HCT116 (cell line): ENCODE results near the gene KLK11. TPM values are rescaled to one million over a fixed set of nuclear protein-coding genes. Genes with fewer than 3 reads are reported as not detected.

Experiments
- ATAC-seq: fragments of 200-7000 bp; cut with Tn5 transposase; 2 replicates; pipeline ENCODE4 v1.9.1; 2020; ENCODE audit warnings: mild to moderate bottlenecking, moderate library complexity
- BruUV-seq: library from RNA; stranded (reverse); fragments of 400-500 nt; replicated peaks from 2 replicates; lab custom pipeline; 2021; lab: Mats Ljungman, UMichigan
- CTCF ChIA-PET: fragments of 300-600 bp; sonication (Branson Sonifier 250); formaldehyde crosslinking; loops from one replicate; lab custom pipeline; 2021; ENCODE audit warnings: antibody characterized with exemption; lab: Charles Lee
- POLR2A ChIA-PET: fragments of 300-600, 350-600 bp; sonication (Branson Sonifier 250); formaldehyde crosslinking; loops from one replicate; lab custom pipeline; 2021; ENCODE audit warnings: antibody characterized with exemption; lab: Charles Lee
- RAD21 ChIA-PET, 2 experiments: fragments of 300-600 bp; sonication (Branson Sonifier 250); formaldehyde crosslinking; loops; one replicate each; lab custom pipeline; 2023; ENCODE audit warnings: low total read pairs in 2 of 2; ENCODE audit not compliant: uncharacterized antibody in 2 of 2, unreplicated experiment in 2 of 2, low non-redundant PET in 1 of 2; lab: Charles Lee
- DNase-seq: peaks from one replicate; pipeline ENCODE4 v3.0.0-alpha.2; 2010; ENCODE audit warnings: low read depth, low spot score
- H2AFZ ChIP-seq: fragments of 200-600 bp; shearing (Covaris generic), sonication (generic); 2 replicates; pipeline ENCODE4 v1.6.1; 2017; ENCODE audit warnings: low read depth, mixed run types, mixed read lengths, antibody characterized with exemption, low read length; ENCODE audit not compliant: poor library complexity, severe bottlenecking
- H3K27ac ChIP-seq: 2 replicates; pipeline ENCODE4 v1.5.1; 2012; ENCODE audit warnings: low read depth, low read length
- H3K27me3 ChIP-seq: fragments of 200-600 bp; sonication (generic); 2 replicates; pipeline ENCODE4 v1.6.1; 2016; ENCODE audit warnings: mixed run types, low read length, mixed read lengths; ENCODE audit not compliant: insufficient read depth
- H3K36me3 ChIP-seq, 2 experiments: fragments of 200-500 bp in 1 of 2; fragments of 200-600 bp in 1 of 2; sonication (Bioruptor generic) in 1 of 2; sonication (generic) in 1 of 2; 2 replicates each; pipeline versions ENCODE4 v1.5.1 to v1.6.1; 2014 to 2016; ENCODE audit warnings: low read length in 2 of 2, inconsistent platforms in 1 of 2, mixed read lengths in 1 of 2, mixed run types in 1 of 2; ENCODE audit not compliant: insufficient read depth in 2 of 2, control insufficient read depth in 1 of 2
- H3K4me1 ChIP-seq, 2 experiments: fragments of 200-600 bp in 1 of 2; sonication (generic) in 1 of 2; 2 replicates each; pipeline versions ENCODE4 v1.5.1 to v1.6.1; 2012 to 2017; ENCODE audit warnings: low read length in 2 of 2, inconsistent platforms in 1 of 2, mild to moderate bottlenecking in 1 of 2, mixed read lengths in 1 of 2, mixed run types in 1 of 2, moderate library complexity in 1 of 2; ENCODE audit not compliant: insufficient read depth in 2 of 2, control insufficient read depth in 1 of 2
- H3K4me2 ChIP-seq: fragments of 200-600 bp; sonication (generic); 2 replicates; pipeline ENCODE4 v1.6.1; 2017; ENCODE audit warnings: mixed run types, low read length, mixed read lengths
- H3K4me3 ChIP-seq, 2 experiments: fragments of 200-600 bp in 1 of 2; sonication (generic) in 1 of 2; replicated peaks in 1 of 2; 2 replicates each; pipeline ENCODE4 v1.5.1; 2011 to 2016; ENCODE audit warnings: low read length in 2 of 2, control low read depth in 1 of 2, low read depth in 1 of 2, mild to moderate bottlenecking in 1 of 2, mixed read lengths in 1 of 2, mixed run types in 1 of 2
- H3K79me2 ChIP-seq: fragments of 200-600 bp; sonication (generic); 2 replicates; pipeline ENCODE4 v1.6.1; 2017; ENCODE audit warnings: mild to moderate bottlenecking, mixed run types, low read length, moderate library complexity, mixed read lengths; ENCODE audit not compliant: insufficient read depth
- H3K9ac ChIP-seq: fragments of 200-600 bp; sonication (generic); 2 replicates; pipeline ENCODE4 v1.6.1; 2016; ENCODE audit warnings: low read length, mixed read lengths
- H3K9me2 ChIP-seq: fragments of 200-600 bp; sonication (generic), shearing (Covaris generic); 2 replicates; pipeline ENCODE4 v1.6.1; 2017; ENCODE audit warnings: mixed run types, mild to moderate bottlenecking, moderate library complexity; ENCODE audit not compliant: insufficient read depth
- H3K9me3 ChIP-seq, 2 experiments: fragments of 200-500 bp in 1 of 2; fragments of 200-600 bp in 1 of 2; sonication (Bioruptor generic) in 1 of 2; sonication (generic) in 1 of 2; 2 replicates each; pipeline ENCODE4 v1.6.1; 2014 to 2017; ENCODE audit warnings: low read length in 2 of 2, mixed read lengths in 2 of 2, inconsistent platforms in 1 of 2, low read depth in 1 of 2, mild to moderate bottlenecking in 1 of 2, mixed run types in 1 of 2, moderate library complexity in 1 of 2; ENCODE audit not compliant: control insufficient read depth in 1 of 2, insufficient read depth in 1 of 2
- H4K20me1 ChIP-seq: fragments of 200-600 bp; sonication (generic), shearing (Covaris generic); 2 replicates; pipeline ENCODE4 v1.6.1; 2017; ENCODE audit warnings: mixed run types, mild to moderate bottlenecking, moderate library complexity; ENCODE audit not compliant: insufficient read depth
- CBX3 ChIP-seq: IDR thresholded peaks from 2 replicates; pipeline ENCODE4 v1.6.1; 2012; ENCODE audit warnings: low read depth
- CTCF ChIP-seq, 3 experiments: fragments of 200-600 bp in 1 of 3; sonication (generic) in 1 of 3; IDR thresholded peaks in 2 of 3; conservative IDR thresholded peaks in 1 of 3; 2 replicates each; pipeline ENCODE4 v1.5.1; 2012 to 2017; ENCODE audit warnings: low read depth in 2 of 3, low read length in 2 of 3, antibody characterized with exemption in 1 of 3, borderline replicate concordance in 1 of 3, control low read depth in 1 of 3, mild to moderate bottlenecking in 1 of 3, mixed read lengths in 1 of 3, mixed run types in 1 of 3, moderate library complexity in 1 of 3; ENCODE audit not compliant: insufficient read depth in 1 of 3
- EZH2 ChIP-seq: fragments of 200-600 bp; sonication (generic); IDR thresholded peaks from 2 replicates; pipeline ENCODE4 v1.6.1; 2017; ENCODE audit warnings: antibody characterized with exemption, mixed run types
- JUND ChIP-seq: IDR thresholded peaks from 2 replicates; pipeline ENCODE4 v1.6.1; 2012
- RAD21 ChIP-seq: IDR thresholded peaks from 2 replicates; pipeline ENCODE4 v1.6.1; 2012; ENCODE audit warnings: low read depth, mild to moderate bottlenecking
- ZFX ChIP-seq: fragments of 450-650 bp; IDR thresholded peaks from 2 replicates; pipeline ENCODE4 v1.6.1; 2017
- ZNF274 ChIP-seq: fragments of 200-500 bp; sonication (Bioruptor generic); IDR thresholded peaks from 2 replicates; pipeline ENCODE4 v1.6.1; 2014; ENCODE audit warnings: mild to moderate bottlenecking, low read depth, low read length, inconsistent platforms
- intact Hi-C: fragments of 100-400 bp; cut with micrococcal nuclease; formaldehyde crosslinking; loops from 2 replicates; pipeline ENCODE4 v1.10.0; 2022
- total RNA-seq: library from RNA; stranded (reverse); gene quantifications from one replicate; pipeline ENCODE4 v1.2.1, GENCODE V29; 2021; ENCODE audit not compliant: unreplicated experiment

Gene KLK11
- total RNA-seq, 1 experiment from 2014 or later = not detected

GRCh38 chr19:51016798-51017683, 9.4 kb downstream of the KLK11 start (continued):
- TF ChIP-seq CTCF (IDR thresholded peaks at IDR 0.05 in 2 of 3, conservative IDR thresholded peaks at IDR 0.05 in 1 of 3; ENCODE audit: borderline replicate concordance in 1 of 3, insufficient read depth in 1 of 3, low read depth in 2 of 3, low read length in 2 of 3) (peak; percentile 92 to 96 (median 95)), ZNF274 (no peak), ZFX (no peak), JUND (no peak)

GRCh38 chr19:51015691-51016267, 10.6 kb downstream of the KLK11 start:
- peaks cover 14 to 63% of the 10 kb centered on the region in 2 experiments for H3K4me1 ChIP-seq
- H3K27me3 ChIP-seq = no peaks in the 10 kb centered on the region
- H3K4me2 ChIP-seq = peak overlapping the region; percentile 13; the same call in 1 of the 2 replicates
- no peak for TF ChIP-seq ZFX
- no peak for TF ChIP-seq CBX3
- no peak for TF ChIP-seq JUND
- no peak for TF ChIP-seq EZH2
- no peak for TF ChIP-seq RAD21
- TF ChIP-seq, all 23 proteins: peak for 0
- intact Hi-C loops = loop anchor here (1.0 to 2.0 kb wide), 2 partner anchors 47 to 83 kb away; partner anchors contain the start of gene KLK6
- BruUV-seq = no TSS peak
- Histone ChIP-seq H2AFZ (no peak overlapping the region), H3K79me2 (no peaks in the 10 kb centered on the region), H3K36me3 (no peaks in the 10 kb centered on the region), H3K4me3 (no peak overlapping the region), H3K9me2 (no peaks in the 10 kb centered on the region), H3K27ac (no peak overlapping the region; the same call in 1 of the 2 replicates), H3K9me3 (no peaks in the 10 kb centered on the region), H3K9ac (no peak overlapping the region), H4K20me1 (no peaks in the 10 kb centered on the region)
- RAD21 ChIA-PET = interaction anchor here in 1 of 2 experiments (1.2 to 1.8 kb wide), 2 partner anchors 82 to 93 kb away, joined by 3 to 4 read pairs; no protein-coding TSS in a partner anchor
- POLR2A ChIA-PET = no interaction called here
- CTCF ChIA-PET = interaction anchor here (0.7 to 7.3 kb wide), 3 partner anchors 46 to 93 kb away, joined by 3 to 140 read pairs (median 27); no protein-coding TSS in a partner anchor
- DNase-seq (no peak), ATAC-seq (no peak)
